Heart left ventricle (tissue), 13 donors: ENCODE data around the gene ELAVL3.

Source experiments
- CTCF ChIP-seq, 12 donors: fragments of 200-600 bp; sonication (generic) in 4 of 12; IDR thresholded peaks; one replicate each; pipeline versions ENCODE4 v1.5.0 to v1.8.0; 2018 to 2022; ENCODE audit warnings: antibody characterized with exemption in 12 of 12, mild to moderate bottlenecking in 5 of 12
- POLR2A ChIP-seq, 2 donors: fragments of 450-650 bp; IDR thresholded peaks; one replicate each; pipeline ENCODE4 v1.6.1; 2017; ENCODE audit warnings: antibody characterized with exemption in 2 of 2, mild to moderate bottlenecking in 2 of 2, moderate library complexity in 2 of 2
- donor health status: ischemic (EF 13 %, LVEDD 7.1; RV severe dilation, severe dysfunction).
- donor health status: DM: no; HTN: yes; CAD: no.
- donor health status: DM: no; HTN: no; CAD: no.
- donor health status: ischemic (EF 25% LVEDD 6.9; RV normal size, moderate dysfunction).
- donor health status: ischemic (EF 25% LVEDD 5.7; RV mildly dilated, moderate dysfunction).
- donor health status: ischemic (EF 35%, LVEDD 5.7; RV mildly dilated, moderate dysfunction).
- donor health status: nonischemic (EF 11% LVEDD 7.7; RV severe dilation, severe dysfunction).
- donor health status: DM: yes; HTN: yes; CAD: no.
- donor health status: PGD.
- donor health status: ischemic (EF 29% LVEDD 5.4; RV normal size, mild dysfunction).
- donor health status: nonischemic (EF 23%, LVEDD 6.1; RV moderate dilation, normal function).

- TF ChIP-seq CTCF (IDR thresholded peaks at IDR 0.05) (no peak), POLR2A (IDR thresholded peaks at IDR 0.05) (no peak)
Observed at GRCh38 chr19:11448923-11449554, 31.8 kb downstream of the ELAVL3 start.
